NCI-H2081 treated with DMSO at 0.1 percent for 48 hours (cell line): Measurements from ENCODE around the gene RNF26.
"Not testable (repeated sequence)": the region's sequence is repeated elsewhere in the genome, so short reads cannot be mapped to it uniquely, and the experiment has no call there.

ENCODE experiments used
- DNase-seq: peaks from one replicate; lab custom pipeline; 2025; lab: John Stamatoyannopoulos, UW

Gene RNF26

GRCh38 chr11:119371778-119372182 is 37.5 kb downstream of the RNF26 start:
- no peak for DNase-seq

GRCh38 chr11:119372260-119373058 is 38.1 kb downstream of the RNF26 start:
- no peak for DNase-seq

GRCh38 chr11:119373059-119373920 is 39.0 kb downstream of the RNF26 start:
- no peak for DNase-seq

- peak; percentile 33 for DNase-seq
Measured at GRCh38 chr11:119373921-119374631, 39.7 kb downstream of the RNF26 start.

GRCh38 chr11:119374632-119375336 is 40.5 kb downstream of the RNF26 start:
- DNase-seq = no peak

- DNase-seq = no peak
Measured at GRCh38 chr11:119375337-119376196, 41.2 kb downstream of the RNF26 start.

- peak; percentile 21 for DNase-seq
Measured at GRCh38 chr11:119376197-119376847, 42.0 kb downstream of the RNF26 start.

- no peak for DNase-seq
Measured at GRCh38 chr11:119377112-119377901, 43.0 kb downstream of the RNF26 start.

GRCh38 chr11:119377961-119378667 is 43.8 kb downstream of the RNF26 start:
- no peak for DNase-seq

GRCh38 chr11:119378851-119379465 is 44.6 kb downstream of the RNF26 start:
- DNase-seq = no peak

- no peak for DNase-seq
Measured at GRCh38 chr11:119380160-119380826, 46.0 kb downstream of the RNF26 start.

- no peak for DNase-seq
Measured at GRCh38 chr11:119380827-119381180, 46.5 kb downstream of the RNF26 start.

GRCh38 chr11:119381181-119381988 is 47.1 kb downstream of the RNF26 start, which contains the start of gene USP2:
USP2 (minus strand) TSS chr11:119381690; CDS start chr11:119373480, 8,210 bp downstream.
- peak; percentile 88 for DNase-seq

GRCh38 chr11:119382101-119382500 is 47.8 kb downstream of the RNF26 start:
- no peak for DNase-seq

- not testable (repeated sequence) for DNase-seq
Measured at GRCh38 chr11:119382513-119382912, 48.2 kb downstream of the RNF26 start.

- no peak for DNase-seq
Measured at GRCh38 chr11:119384332-119384731, 50.0 kb downstream of the RNF26 start.
